Neural cell (in vitro differentiated cells): ENCODE data around the gene WDR77.

Source experiments
- EP300 ChIP-seq: fragments of 450-650 bp; conservative IDR thresholded peaks from 2 replicates; pipeline ENCODE4 v1.6.1; 2014; ENCODE audit warnings: antibody characterized with exemption, mild to moderate bottlenecking, moderate library complexity; ENCODE audit not compliant: poor library complexity, severe bottlenecking
- POLR2AphosphoS5 ChIP-seq: IDR thresholded peaks from 2 replicates; pipeline ENCODE4 v1.6.1; 2012
- RAD21 ChIP-seq: fragments of 450-650 bp; conservative IDR thresholded peaks from 2 replicates; pipeline ENCODE4 v1.6.1; 2014; ENCODE audit warnings: antibody characterized with exemption, mild to moderate bottlenecking, moderate library complexity
- SMC3 ChIP-seq: fragments of 450-650 bp; conservative IDR thresholded peaks from 2 replicates; pipeline ENCODE4 v1.6.1; 2014; ENCODE audit warnings: antibody characterized with exemption, mild to moderate bottlenecking, moderate library complexity; ENCODE audit not compliant: poor library complexity
- TAF1 ChIP-seq: IDR thresholded peaks from 2 replicates; pipeline ENCODE4 v1.6.1; 2012; ENCODE audit warnings: low read depth
- TF ChIP-seq, protein P1 (sequence below): fragments of 450-650 bp; IDR thresholded peaks from 2 replicates; pipeline ENCODE4 v1.5.1; 2014; ENCODE audit warnings: antibody characterized with exemption, mild to moderate bottlenecking, moderate library complexity; ENCODE audit not compliant: poor library complexity, severe bottlenecking
- TF ChIP-seq, protein P2 (sequence below): IDR thresholded peaks from 2 replicates; pipeline ENCODE4 v1.6.1; 2012; ENCODE audit warnings: borderline replicate concordance

DNA sequence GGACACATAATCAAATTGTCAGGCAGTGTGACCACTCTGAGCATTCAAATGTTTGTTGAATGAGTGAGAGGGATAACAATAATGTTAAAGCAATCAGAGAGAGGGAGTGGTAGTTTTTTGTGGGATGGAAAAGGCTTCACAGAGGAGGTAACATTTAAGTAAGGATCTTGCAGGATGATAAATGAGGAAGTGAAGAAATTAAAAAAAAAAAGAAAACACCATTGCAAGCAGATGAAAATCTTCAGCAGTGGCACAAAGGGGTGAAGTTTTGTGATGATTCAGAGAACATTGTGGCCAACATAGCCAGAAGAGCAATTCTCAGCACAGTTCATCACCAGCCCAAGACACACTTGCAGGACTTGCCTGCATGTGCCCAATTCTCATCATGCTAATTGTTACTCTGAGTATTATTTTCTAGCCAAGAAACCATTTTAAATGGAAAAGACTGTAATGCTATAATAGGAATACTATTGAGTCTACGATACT, 56.6 kb downstream of the WDR77 start:
- TF ChIP-seq, protein P1, sequence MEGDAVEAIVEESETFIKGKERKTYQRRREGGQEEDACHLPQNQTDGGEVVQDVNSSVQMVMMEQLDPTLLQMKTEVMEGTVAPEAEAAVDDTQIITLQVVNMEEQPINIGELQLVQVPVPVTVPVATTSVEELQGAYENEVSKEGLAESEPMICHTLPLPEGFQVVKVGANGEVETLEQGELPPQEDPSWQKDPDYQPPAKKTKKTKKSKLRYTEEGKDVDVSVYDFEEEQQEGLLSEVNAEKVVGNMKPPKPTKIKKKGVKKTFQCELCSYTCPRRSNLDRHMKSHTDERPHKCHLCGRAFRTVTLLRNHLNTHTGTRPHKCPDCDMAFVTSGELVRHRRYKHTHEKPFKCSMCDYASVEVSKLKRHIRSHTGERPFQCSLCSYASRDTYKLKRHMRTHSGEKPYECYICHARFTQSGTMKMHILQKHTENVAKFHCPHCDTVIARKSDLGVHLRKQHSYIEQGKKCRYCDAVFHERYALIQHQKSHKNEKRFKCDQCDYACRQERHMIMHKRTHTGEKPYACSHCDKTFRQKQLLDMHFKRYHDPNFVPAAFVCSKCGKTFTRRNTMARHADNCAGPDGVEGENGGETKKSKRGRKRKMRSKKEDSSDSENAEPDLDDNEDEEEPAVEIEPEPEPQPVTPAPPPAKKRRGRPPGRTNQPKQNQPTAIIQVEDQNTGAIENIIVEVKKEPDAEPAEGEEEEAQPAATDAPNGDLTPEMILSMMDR = no peak
- no peak for TF ChIP-seq EP300
- TF ChIP-seq RAD21 = no peak
- TF ChIP-seq, protein P2, sequence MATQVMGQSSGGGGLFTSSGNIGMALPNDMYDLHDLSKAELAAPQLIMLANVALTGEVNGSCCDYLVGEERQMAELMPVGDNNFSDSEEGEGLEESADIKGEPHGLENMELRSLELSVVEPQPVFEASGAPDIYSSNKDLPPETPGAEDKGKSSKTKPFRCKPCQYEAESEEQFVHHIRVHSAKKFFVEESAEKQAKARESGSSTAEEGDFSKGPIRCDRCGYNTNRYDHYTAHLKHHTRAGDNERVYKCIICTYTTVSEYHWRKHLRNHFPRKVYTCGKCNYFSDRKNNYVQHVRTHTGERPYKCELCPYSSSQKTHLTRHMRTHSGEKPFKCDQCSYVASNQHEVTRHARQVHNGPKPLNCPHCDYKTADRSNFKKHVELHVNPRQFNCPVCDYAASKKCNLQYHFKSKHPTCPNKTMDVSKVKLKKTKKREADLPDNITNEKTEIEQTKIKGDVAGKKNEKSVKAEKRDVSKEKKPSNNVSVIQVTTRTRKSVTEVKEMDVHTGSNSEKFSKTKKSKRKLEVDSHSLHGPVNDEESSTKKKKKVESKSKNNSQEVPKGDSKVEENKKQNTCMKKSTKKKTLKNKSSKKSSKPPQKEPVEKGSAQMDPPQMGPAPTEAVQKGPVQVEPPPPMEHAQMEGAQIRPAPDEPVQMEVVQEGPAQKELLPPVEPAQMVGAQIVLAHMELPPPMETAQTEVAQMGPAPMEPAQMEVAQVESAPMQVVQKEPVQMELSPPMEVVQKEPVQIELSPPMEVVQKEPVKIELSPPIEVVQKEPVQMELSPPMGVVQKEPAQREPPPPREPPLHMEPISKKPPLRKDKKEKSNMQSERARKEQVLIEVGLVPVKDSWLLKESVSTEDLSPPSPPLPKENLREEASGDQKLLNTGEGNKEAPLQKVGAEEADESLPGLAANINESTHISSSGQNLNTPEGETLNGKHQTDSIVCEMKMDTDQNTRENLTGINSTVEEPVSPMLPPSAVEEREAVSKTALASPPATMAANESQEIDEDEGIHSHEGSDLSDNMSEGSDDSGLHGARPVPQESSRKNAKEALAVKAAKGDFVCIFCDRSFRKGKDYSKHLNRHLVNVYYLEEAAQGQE = no peak
- no peak for TF ChIP-seq POLR2AphosphoS5
- TF ChIP-seq SMC3 = no peak
- TF ChIP-seq TAF1 = no peak
